ENCODE data around the gene DDR1.
"Not testable (repeated sequence)": the region's sequence is repeated elsewhere in the genome, so short reads cannot be mapped to it uniquely, and the experiment has no call there.

The DDR1 gene

GRCh38 chr6:30926644-30927043 lies 42.3 kb downstream of the DDR1 start:
- H3K36me3 ChIP-seq (replicated peaks), result peaks cover 24% of the 10 kb centered on the region
- no peak for TF ChIP-seq CTCF (IDR thresholded peaks at IDR 0.05; ENCODE audit: low read depth, low read length, missing control alignments)
- DNase-seq, result no peak
- H3K27ac ChIP-seq, result no peak overlapping the region
- in situ Hi-C loops (cut with HindIII; ENCODE audit: low pct_ligation_motif_present, low sequenced_read_pairs), result no loop called here
- H3K27me3 ChIP-seq (replicated peaks), result no peaks in the 10 kb centered on the region
- H3K4me3 ChIP-seq (ENCODE audit: low read depth, low read length), result no peak overlapping the region

GRCh38 chr6:30927080-30927479 lies 42.8 kb downstream of the DDR1 start:
- H3K27ac ChIP-seq; in situ Hi-C loops (cut with HindIII; ENCODE audit: low pct_ligation_motif_present, low sequenced_read_pairs); DNase-seq; H3K4me3 ChIP-seq (ENCODE audit: low read depth, low read length); H3K27me3 ChIP-seq (replicated peaks): not testable (repeated sequence)
- H3K36me3 ChIP-seq (replicated peaks), result peaks cover 19% of the 10 kb centered on the region

GRCh38 chr6:30928677-30929076 lies 44.4 kb downstream of the DDR1 start:
- Histone ChIP-seq H3K36me3 (replicated peaks) (peaks cover 7% of the 10 kb centered on the region), H3K4me3 (ENCODE audit: low read depth, low read length) (no peak overlapping the region), H3K27ac (no peak overlapping the region), H3K27me3 (replicated peaks) (no peaks in the 10 kb centered on the region)
- TF ChIP-seq CTCF (IDR thresholded peaks at IDR 0.05; ENCODE audit: low read depth, low read length, missing control alignments), result no peak
- in situ Hi-C loops (cut with HindIII; ENCODE audit: low pct_ligation_motif_present, low sequenced_read_pairs), result no loop called here
- DNase-seq, result no peak

- DNase-seq, result no peak
- Histone ChIP-seq H3K36me3 (replicated peaks) (peaks cover 7% of the 10 kb centered on the region), H3K4me3 (ENCODE audit: low read depth, low read length) (no peak overlapping the region), H3K27me3 (replicated peaks) (no peaks in the 10 kb centered on the region), H3K27ac (no peak overlapping the region)
- no peak for TF ChIP-seq CTCF (IDR thresholded peaks at IDR 0.05; ENCODE audit: low read depth, low read length, missing control alignments)
- in situ Hi-C loops (cut with HindIII; ENCODE audit: low pct_ligation_motif_present, low sequenced_read_pairs), result no loop called here
Observed at GRCh38 chr6:30930506-30930905, 46.2 kb downstream of the DDR1 start.

GRCh38 chr6:30931272-30931671 lies 47.0 kb downstream of the DDR1 start:
- Histone ChIP-seq H3K27me3 (replicated peaks) (no peaks in the 10 kb centered on the region), H3K4me3 (ENCODE audit: low read depth, low read length) (no peak overlapping the region), H3K27ac (no peak overlapping the region), H3K36me3 (replicated peaks) (no peaks in the 10 kb centered on the region)
- in situ Hi-C loops (cut with HindIII; ENCODE audit: low pct_ligation_motif_present, low sequenced_read_pairs), result no loop called here
- DNase-seq, result no peak
- no peak for TF ChIP-seq CTCF (IDR thresholded peaks at IDR 0.05; ENCODE audit: low read depth, low read length, missing control alignments)

- no peak for TF ChIP-seq CTCF (IDR thresholded peaks at IDR 0.05; ENCODE audit: low read depth, low read length, missing control alignments)
- no peak for DNase-seq
- peaks cover 3% of the 10 kb centered on the region for H3K27me3 ChIP-seq (replicated peaks)
- H3K36me3 ChIP-seq (replicated peaks), result no peaks in the 10 kb centered on the region
- no peak within 1 kb of the TSS for H3K27ac ChIP-seq
- no peak within 1 kb of the TSS for H3K4me3 ChIP-seq (ENCODE audit: low read depth, low read length)
- in situ Hi-C loops (cut with HindIII; ENCODE audit: low pct_ligation_motif_present, low sequenced_read_pairs), result no loop called here
Observed at GRCh38 chr6:30931969-30932645, 47.8 kb downstream of the DDR1 start, which contains the start of gene SFTA2. Gene SFTA2 (minus strand): TSS chr6:30932170. CDS start chr6:30932096, 74 bp downstream.

Data from brain microvascular endothelial cell (primary cell).